Endothelial cell (in vitro differentiated cells): ENCODE results near the gene DNAJC15. TPM values are rescaled to one million over a fixed set of nuclear protein-coding genes. Genes with fewer than 3 reads are reported as not detected.

Source experiments
- DNase-seq: peaks from one replicate; pipeline ENCODE4 v3.0.0; 2021; ENCODE audit warnings: low spot score
- H3K27ac Mint-ChIP-seq: one replicate; pipeline ENCODE4 v1.8.0; 2021; ENCODE audit warnings: mixed read lengths, inconsistent platforms; ENCODE audit not compliant: unreplicated experiment
- H3K27me3 Mint-ChIP-seq: one replicate; pipeline ENCODE4 v1.8.0; 2021; ENCODE audit warnings: mild to moderate bottlenecking, moderate library complexity, mixed read lengths, inconsistent platforms; ENCODE audit not compliant: unreplicated experiment
- H3K36me3 Mint-ChIP-seq: one replicate; pipeline ENCODE4 v1.8.0; 2021; ENCODE audit warnings: mild to moderate bottlenecking, low read depth, mixed read lengths, inconsistent platforms; ENCODE audit not compliant: unreplicated experiment
- H3K4me1 Mint-ChIP-seq: one replicate; pipeline ENCODE4 v1.8.0; 2021; ENCODE audit warnings: mild to moderate bottlenecking, mixed read lengths, inconsistent platforms; ENCODE audit not compliant: unreplicated experiment
- H3K4me3 Mint-ChIP-seq: one replicate; pipeline ENCODE4 v1.8.0; 2021; ENCODE audit warnings: mild to moderate bottlenecking, mixed read lengths, inconsistent platforms; ENCODE audit not compliant: unreplicated experiment
- H3K9me3 Mint-ChIP-seq: one replicate; pipeline ENCODE4 v1.8.0; 2021; ENCODE audit warnings: mixed read lengths, inconsistent platforms; ENCODE audit not compliant: unreplicated experiment
- CTCF ChIP-seq: fragments of 200-600 bp; sonication (generic); IDR thresholded peaks from one replicate; pipeline ENCODE4 v1.5.0; 2021; ENCODE audit warnings: antibody characterized with exemption; ENCODE audit not compliant: unreplicated experiment
- total RNA-seq: library from RNA; stranded (reverse); fragmentation: NEBNext Ultra II Directional; extraction: Animal tissue kit (Norgen Biotek cat#: 25700); gene quantifications from one replicate; pipeline ENCODE4 v1.2.1, GENCODE V29; 2021; ENCODE audit not compliant: unreplicated experiment

DNAJC15 gene
- total RNA-seq, 1 donor from 2014 or later: 13.9 TPM

GRCh38 chr13:43139211-43139610 is 115.8 kb downstream of the DNAJC15 start:
- Mint-ChIP-seq H3K27ac (no peak overlapping the region), H3K36me3 (no peaks in the 10 kb centered on the region), H3K9me3 (no peaks in the 10 kb centered on the region), H3K4me1 (peaks cover 2% of the 10 kb centered on the region), H3K27me3 (peaks cover 5% of the 10 kb centered on the region), H3K4me3 (no peak overlapping the region)
- no peak for TF ChIP-seq CTCF
- DNase-seq: no peak

GRCh38 chr13:43139921-43140320 is 116.5 kb downstream of the DNAJC15 start:
- DNase-seq: no peak
- H3K27me3 Mint-ChIP-seq: peaks cover 5% of the 10 kb centered on the region
- H3K9me3 Mint-ChIP-seq: no peaks in the 10 kb centered on the region
- no peak for TF ChIP-seq CTCF
- H3K4me3 Mint-ChIP-seq: no peak overlapping the region
- H3K27ac Mint-ChIP-seq: no peak overlapping the region
- H3K4me1 Mint-ChIP-seq: peaks cover 2% of the 10 kb centered on the region
- H3K36me3 Mint-ChIP-seq: no peaks in the 10 kb centered on the region

GRCh38 chr13:43140985-43141384 is 117.6 kb downstream of the DNAJC15 start:
- H3K9me3 Mint-ChIP-seq: no peaks in the 10 kb centered on the region
- peaks cover 5% of the 10 kb centered on the region for H3K27me3 Mint-ChIP-seq
- no peaks in the 10 kb centered on the region for H3K36me3 Mint-ChIP-seq
- H3K4me3 Mint-ChIP-seq: no peak overlapping the region
- H3K27ac Mint-ChIP-seq: no peak overlapping the region
- H3K4me1 Mint-ChIP-seq: no peaks in the 10 kb centered on the region
- no peak for TF ChIP-seq CTCF
- no peak for DNase-seq

GRCh38 chr13:43141685-43142084 is 118.3 kb downstream of the DNAJC15 start:
- Mint-ChIP-seq H3K27me3 (peaks cover 7% of the 10 kb centered on the region), H3K36me3 (no peaks in the 10 kb centered on the region), H3K9me3 (no peaks in the 10 kb centered on the region), H3K4me1 (no peaks in the 10 kb centered on the region), H3K27ac (no peak overlapping the region), H3K4me3 (no peak overlapping the region)
- no peak for DNase-seq
- no peak for TF ChIP-seq CTCF

- Mint-ChIP-seq H3K27ac (no peak overlapping the region), H3K9me3 (no peaks in the 10 kb centered on the region), H3K27me3 (peaks cover 7% of the 10 kb centered on the region), H3K36me3 (no peaks in the 10 kb centered on the region), H3K4me1 (no peaks in the 10 kb centered on the region), H3K4me3 (no peak overlapping the region)
- no peak for TF ChIP-seq CTCF
- no peak for DNase-seq
These were observed 120.2 kb downstream of the DNAJC15 start for GRCh38 chr13:43143591-43143990.
